ENCODE results near the gene C12orf42. TPM values are rescaled to one million over a fixed set of nuclear protein-coding genes. Genes with fewer than 3 reads are reported as not detected.

C12orf42 gene
- total RNA-seq, 1 donor from 2014 or later, result 0.29 TPM

GRCh38 chr12:103387385-103387784 lies 108.4 kb downstream of the C12orf42 start:
- H3K9me3 Mint-ChIP-seq (ENCODE audit: low read depth), result no peaks in the 10 kb centered on the region
- H3K4me3 Mint-ChIP-seq (ENCODE audit: low read depth), result no peak overlapping the region
- no peak for DNase-seq (ENCODE audit: low spot score, unreplicated experiment)
- no peak for TF ChIP-seq CTCF (IDR thresholded peaks at IDR 0.05; ENCODE audit: unreplicated experiment)
- no peaks in the 10 kb centered on the region for H3K4me1 Mint-ChIP-seq (ENCODE audit: low read depth)
- no peak overlapping the region for H3K27ac Mint-ChIP-seq
- H3K36me3 Mint-ChIP-seq (ENCODE audit: insufficient read depth), result no peaks in the 10 kb centered on the region
- peaks cover 80% of the 10 kb centered on the region for H3K27me3 Mint-ChIP-seq

- no peak for DNase-seq (ENCODE audit: low spot score, unreplicated experiment)
- no peak overlapping the region for H3K27ac Mint-ChIP-seq
- no peaks in the 10 kb centered on the region for H3K4me1 Mint-ChIP-seq (ENCODE audit: low read depth)
- H3K4me3 Mint-ChIP-seq (ENCODE audit: low read depth), result no peak overlapping the region
- peaks cover 89% of the 10 kb centered on the region for H3K27me3 Mint-ChIP-seq
- H3K36me3 Mint-ChIP-seq (ENCODE audit: insufficient read depth), result no peaks in the 10 kb centered on the region
- TF ChIP-seq CTCF (IDR thresholded peaks at IDR 0.05; ENCODE audit: unreplicated experiment), result no peak
- no peaks in the 10 kb centered on the region for H3K9me3 Mint-ChIP-seq (ENCODE audit: low read depth)
These were observed 109.3 kb downstream of the C12orf42 start for GRCh38 chr12:103386451-103386850.

- H3K27ac Mint-ChIP-seq, result no peak overlapping the region
- no peak overlapping the region for H3K4me3 Mint-ChIP-seq (ENCODE audit: low read depth)
- H3K4me1 Mint-ChIP-seq (ENCODE audit: low read depth), result no peaks in the 10 kb centered on the region
- no peak for DNase-seq (ENCODE audit: low spot score, unreplicated experiment)
- H3K9me3 Mint-ChIP-seq (ENCODE audit: low read depth), result no peaks in the 10 kb centered on the region
- no peaks in the 10 kb centered on the region for H3K36me3 Mint-ChIP-seq (ENCODE audit: insufficient read depth)
- TF ChIP-seq CTCF (IDR thresholded peaks at IDR 0.05; ENCODE audit: unreplicated experiment), result no peak
- peaks cover 94% of the 10 kb centered on the region for H3K27me3 Mint-ChIP-seq
These were observed 112.9 kb downstream of the C12orf42 start for GRCh38 chr12:103382736-103383346.

GRCh38 chr12:103382119-103382518 lies 113.6 kb downstream of the C12orf42 start:
- DNase-seq (ENCODE audit: low spot score, unreplicated experiment), result no peak
- no peak for TF ChIP-seq CTCF (IDR thresholded peaks at IDR 0.05; ENCODE audit: unreplicated experiment)
- H3K4me1 Mint-ChIP-seq (ENCODE audit: low read depth), result no peaks in the 10 kb centered on the region
- H3K36me3 Mint-ChIP-seq (ENCODE audit: insufficient read depth), result no peaks in the 10 kb centered on the region
- no peak overlapping the region for H3K4me3 Mint-ChIP-seq (ENCODE audit: low read depth)
- H3K9me3 Mint-ChIP-seq (ENCODE audit: low read depth), result no peaks in the 10 kb centered on the region
- H3K27me3 Mint-ChIP-seq, result peaks cover 94% of the 10 kb centered on the region
- no peak overlapping the region for H3K27ac Mint-ChIP-seq

GRCh38 chr12:103379670-103380069 lies 116.1 kb downstream of the C12orf42 start:
- peaks cover 1% of the 10 kb centered on the region for H3K4me1 Mint-ChIP-seq (ENCODE audit: low read depth)
- no peak overlapping the region for H3K4me3 Mint-ChIP-seq (ENCODE audit: low read depth)
- no peaks in the 10 kb centered on the region for H3K36me3 Mint-ChIP-seq (ENCODE audit: insufficient read depth)
- peaks cover 92% of the 10 kb centered on the region for H3K27me3 Mint-ChIP-seq
- no peak overlapping the region for H3K27ac Mint-ChIP-seq
- H3K9me3 Mint-ChIP-seq (ENCODE audit: low read depth), result no peaks in the 10 kb centered on the region
- no peak for DNase-seq (ENCODE audit: low spot score, unreplicated experiment)
- no peak for TF ChIP-seq CTCF (IDR thresholded peaks at IDR 0.05; ENCODE audit: unreplicated experiment)
